ENCODE results near the gene EIF5A. TPM values are rescaled to one million over a fixed set of nuclear protein-coding genes. Genes with fewer than 3 reads are reported as not detected.

The EIF5A gene
- total RNA-seq, 4 donors from 2014 or later = 115 to 384 (median 273) TPM

DNA sequence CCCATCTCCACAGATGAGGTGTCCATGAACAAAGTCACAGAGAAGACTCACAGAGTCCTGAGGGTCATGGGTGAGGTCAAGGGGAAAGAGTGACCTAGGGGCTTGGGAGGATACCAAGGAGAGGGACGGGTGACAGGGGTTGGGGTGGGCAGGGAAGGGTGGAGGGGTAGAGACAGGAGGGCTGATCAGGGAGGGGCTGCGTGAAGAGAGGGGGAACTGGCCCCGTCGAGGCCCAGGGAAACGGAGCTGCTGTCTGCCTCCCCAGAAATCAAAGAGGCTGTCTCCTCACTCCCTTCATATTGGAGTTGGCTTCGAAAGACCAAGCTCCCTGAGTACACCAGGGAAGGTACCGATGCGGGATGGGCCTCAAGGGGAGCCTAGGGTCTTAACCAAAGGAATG lies 48.1 kb downstream of the EIF5A start:
- Histone ChIP-seq H3K27me3 (no peaks in the 10 kb centered on the region), H3K36me3 (no peaks in the 10 kb centered on the region), H3K4me1 (peaks cover 13 to 19% of the 10 kb centered on the region in 2 donors), H3K4me3 (no peak overlapping the region), H3K9me3 (no peaks in the 10 kb centered on the region), H3K27ac (no peak overlapping the region)
- intact Hi-C loops (cut with DNase I; ENCODE audit: low total_unique reads) (no loop called here), in situ Hi-C loops (cut with MboI; ENCODE audit: low sequenced_read_pairs in 4 of 4) (loop anchor here in 2 of 4 donors (25.0 kb wide), 2 partner anchors 157 to 182 kb away; partner anchors contain the start of gene TNFSF12 (in 1 of the 2))
- TF ChIP-seq POLR2A (IDR thresholded peaks at IDR 0.05) = no peak
- TF ChIP-seq, protein P1, sequence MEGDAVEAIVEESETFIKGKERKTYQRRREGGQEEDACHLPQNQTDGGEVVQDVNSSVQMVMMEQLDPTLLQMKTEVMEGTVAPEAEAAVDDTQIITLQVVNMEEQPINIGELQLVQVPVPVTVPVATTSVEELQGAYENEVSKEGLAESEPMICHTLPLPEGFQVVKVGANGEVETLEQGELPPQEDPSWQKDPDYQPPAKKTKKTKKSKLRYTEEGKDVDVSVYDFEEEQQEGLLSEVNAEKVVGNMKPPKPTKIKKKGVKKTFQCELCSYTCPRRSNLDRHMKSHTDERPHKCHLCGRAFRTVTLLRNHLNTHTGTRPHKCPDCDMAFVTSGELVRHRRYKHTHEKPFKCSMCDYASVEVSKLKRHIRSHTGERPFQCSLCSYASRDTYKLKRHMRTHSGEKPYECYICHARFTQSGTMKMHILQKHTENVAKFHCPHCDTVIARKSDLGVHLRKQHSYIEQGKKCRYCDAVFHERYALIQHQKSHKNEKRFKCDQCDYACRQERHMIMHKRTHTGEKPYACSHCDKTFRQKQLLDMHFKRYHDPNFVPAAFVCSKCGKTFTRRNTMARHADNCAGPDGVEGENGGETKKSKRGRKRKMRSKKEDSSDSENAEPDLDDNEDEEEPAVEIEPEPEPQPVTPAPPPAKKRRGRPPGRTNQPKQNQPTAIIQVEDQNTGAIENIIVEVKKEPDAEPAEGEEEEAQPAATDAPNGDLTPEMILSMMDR (IDR thresholded peaks at IDR 0.05 in 4 of 5, conservative IDR thresholded peaks at IDR 0.05 in 1 of 5) = no peak
- no peak for DNase-seq
- no peak for ATAC-seq

DNA sequence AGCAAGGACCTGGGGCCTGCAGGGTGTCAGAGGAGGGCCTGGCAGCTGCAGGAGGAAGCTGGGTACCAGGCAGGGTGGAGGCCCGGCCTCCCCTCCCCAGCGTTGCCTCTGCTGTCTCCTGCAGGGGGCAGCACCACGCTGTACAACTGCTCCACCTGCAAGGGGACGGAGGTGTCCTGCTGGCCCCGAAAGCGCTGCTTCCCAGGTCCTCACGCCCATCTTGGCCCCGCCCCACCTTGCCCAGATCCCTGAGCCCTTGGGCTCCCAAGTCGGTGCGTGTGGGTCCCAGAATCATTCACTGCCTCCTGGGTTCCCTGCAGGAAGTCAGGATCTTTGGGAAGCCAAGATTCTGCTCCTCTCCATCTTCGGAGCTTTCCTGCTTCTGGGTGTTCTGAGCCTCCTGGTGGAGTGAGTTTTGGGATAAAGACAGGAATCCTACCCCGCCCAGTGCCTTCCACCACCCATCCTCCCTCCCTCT lies 48.7 kb downstream of the EIF5A start:
- Histone ChIP-seq H3K4me3 (no peak overlapping the region), H3K9me3 (no peaks in the 10 kb centered on the region), H3K4me1 (peaks cover 13% of the 10 kb centered on the region in 2 donors), H3K36me3 (no peaks in the 10 kb centered on the region), H3K27me3 (no peaks in the 10 kb centered on the region), H3K27ac (no peak overlapping the region)
- intact Hi-C loops (cut with DNase I; ENCODE audit: low total_unique reads) = loop anchor here (1.0 kb wide), 2 partner anchors 38 to 205 kb away; partner anchors contain the start of genes PLSCR3 and SENP3
- ATAC-seq (peak in 1 of 2 donors; percentile 17), DNase-seq (peak; percentile 41 to 68)
- in situ Hi-C loops (cut with MboI; ENCODE audit: low sequenced_read_pairs in 4 of 4) = loop anchor here in 2 of 4 donors (25.0 kb wide), 2 partner anchors 156 to 181 kb away; partner anchors contain the start of gene TNFSF12 (in 1 of the 2)
- TF ChIP-seq, protein P1 (IDR thresholded peaks at IDR 0.05 in 4 of 5, conservative IDR thresholded peaks at IDR 0.05 in 1 of 5) = peak; percentile 81 to 91 (median 85)
- no peak for TF ChIP-seq POLR2A (IDR thresholded peaks at IDR 0.05)

GRCh38 chr17:7356756-7357155 lies 49.3 kb downstream of the EIF5A start:
- ATAC-seq (no peak), DNase-seq (no peak)
- H3K4me1 ChIP-seq = peaks cover 13% of the 10 kb centered on the region in 2 donors
- intact Hi-C loops (cut with DNase I; ENCODE audit: low total_unique reads) (loop anchor here (1.0 kb wide), 2 partner anchors 38 to 205 kb away; partner anchors contain the start of genes PLSCR3 and SENP3), in situ Hi-C loops (cut with MboI; ENCODE audit: low sequenced_read_pairs in 4 of 4) (loop anchor here in 2 of 4 donors (25.0 kb wide), 2 partner anchors 156 to 181 kb away; partner anchors contain the start of gene TNFSF12 (in 1 of the 2))
- H3K27me3 ChIP-seq = no peaks in the 10 kb centered on the region
- H3K27ac ChIP-seq = no peak overlapping the region
- H3K9me3 ChIP-seq = no peaks in the 10 kb centered on the region
- H3K36me3 ChIP-seq = no peaks in the 10 kb centered on the region
- H3K4me3 ChIP-seq = no peak overlapping the region
- TF ChIP-seq, protein P1 (IDR thresholded peaks at IDR 0.05 in 4 of 5, conservative IDR thresholded peaks at IDR 0.05 in 1 of 5) = no peak
- TF ChIP-seq POLR2A (IDR thresholded peaks at IDR 0.05) = no peak

DNA sequence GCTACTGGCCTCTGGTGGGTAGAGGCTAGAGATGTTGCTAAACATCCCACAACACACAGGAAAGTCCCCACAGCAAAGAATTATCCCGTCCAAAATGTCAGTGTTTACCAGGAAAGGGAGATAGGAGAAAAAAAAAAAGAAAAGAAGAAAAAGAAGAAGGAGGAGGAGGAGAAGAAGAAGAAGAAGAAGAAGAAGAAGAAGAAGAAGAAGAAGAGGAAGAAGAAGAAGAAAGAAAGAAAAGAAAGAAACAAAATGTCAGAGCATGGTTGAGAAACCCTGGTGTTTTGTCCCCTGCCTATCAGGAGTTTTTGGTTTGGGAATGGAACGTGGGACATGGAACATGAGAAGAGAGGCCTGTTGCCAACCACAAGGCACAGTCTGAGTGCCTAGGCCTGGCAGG lies 50.0 kb downstream of the EIF5A start:
- Histone ChIP-seq H3K27ac (no peak overlapping the region), H3K36me3 (no peaks in the 10 kb centered on the region), H3K4me3 (no peak overlapping the region), H3K9me3 (no peaks in the 10 kb centered on the region), H3K4me1 (peaks cover 13% of the 10 kb centered on the region in 2 donors), H3K27me3 (no peaks in the 10 kb centered on the region)
- TF ChIP-seq POLR2A (IDR thresholded peaks at IDR 0.05) = no peak
- ATAC-seq (no peak), DNase-seq (no peak)
- intact Hi-C loops (cut with DNase I; ENCODE audit: low total_unique reads) = no loop called here
- in situ Hi-C loops (cut with MboI; ENCODE audit: low sequenced_read_pairs in 4 of 4) = loop anchor here in 2 of 4 donors (25.0 kb wide), 2 partner anchors 155 to 180 kb away; partner anchors contain the start of gene TNFSF12 (in 1 of the 2)

- H3K9me3 ChIP-seq = no peaks in the 10 kb centered on the region
- intact Hi-C loops (cut with DNase I; ENCODE audit: low total_unique reads) = no loop called here
- in situ Hi-C loops (cut with MboI; ENCODE audit: low sequenced_read_pairs in 4 of 4) = loop anchor here in 2 of 4 donors (25.0 kb wide), 2 partner anchors 150 to 175 kb away; partner anchors contain the start of gene TNFSF12 (in 1 of the 2)
- DNase-seq (no peak), ATAC-seq (no peak)
- peaks cover 3 to 4% of the 10 kb centered on the region in 2 donors for H3K4me1 ChIP-seq
- H3K36me3 ChIP-seq = no peaks in the 10 kb centered on the region
- TF ChIP-seq, protein P1 (IDR thresholded peaks at IDR 0.05 in 4 of 5, conservative IDR thresholded peaks at IDR 0.05 in 1 of 5) = no peak
- no peak for TF ChIP-seq POLR2A (IDR thresholded peaks at IDR 0.05)
- no peaks in the 10 kb centered on the region for H3K27me3 ChIP-seq
- H3K27ac ChIP-seq = no peak overlapping the region
- H3K4me3 ChIP-seq = no peak overlapping the region
Observed at GRCh38 chr17:7361906-7362305, 54.5 kb downstream of the EIF5A start.

Data from gastrocnemius medialis (tissue), 4 donors.